Measurements from ENCODE around the gene NHLRC4. TPM values are rescaled to one million over a fixed set of nuclear protein-coding genes. Genes with fewer than 3 reads are reported as not detected.

Gene NHLRC4
- total RNA-seq, 1 donor from 2014 or later = 0.74 TPM

- TF ChIP-seq POLR2AphosphoS5 (IDR thresholded peaks at IDR 0.05; ENCODE audit: insufficient read depth in 1 of 2, low read depth in 1 of 2) (peak in 1 of 2 donors; percentile 56), CTCF (IDR thresholded peaks at IDR 0.05) (no peak), POLR2A (IDR thresholded peaks at IDR 0.05) (no peak)
- Histone ChIP-seq H3K9me3 (no peaks in the 10 kb centered on the region), H3K4me3 (peak overlapping the region; percentile 82 to 96), H3K27me3 (no peaks in the 10 kb centered on the region), H3K27ac (peak overlapping the region; percentile 98), H3K4me1 (peaks cover 65% of the 10 kb centered on the region), H3K36me3 (no peaks in the 10 kb centered on the region)
- no peak for DNase-seq (ENCODE audit: extremely low spot score in 2 of 2)
- intact Hi-C loops (cut with DNase I) = no loop called here
Measured at GRCh38 chr16:528111-529011, 38.4 kb upstream of the NHLRC4 start.

GRCh38 chr16:529012-529575, 37.7 kb upstream of the NHLRC4 start:
- DNase-seq (ENCODE audit: extremely low spot score in 2 of 2) = no peak
- H3K4me3 ChIP-seq = peak overlapping the region; percentile 82 to 96
- intact Hi-C loops (cut with DNase I) = no loop called here
- peaks cover 70% of the 10 kb centered on the region for H3K4me1 ChIP-seq
- H3K27ac ChIP-seq = peak overlapping the region; percentile 98
- H3K36me3 ChIP-seq = no peaks in the 10 kb centered on the region
- no peaks in the 10 kb centered on the region for H3K9me3 ChIP-seq
- H3K27me3 ChIP-seq = no peaks in the 10 kb centered on the region
- TF ChIP-seq CTCF (IDR thresholded peaks at IDR 0.05) = no peak
- no peak for TF ChIP-seq POLR2AphosphoS5 (IDR thresholded peaks at IDR 0.05; ENCODE audit: insufficient read depth in 1 of 2, low read depth in 1 of 2)
- no peak for TF ChIP-seq POLR2A (IDR thresholded peaks at IDR 0.05)

- Histone ChIP-seq H3K36me3 (no peaks in the 10 kb centered on the region), H3K27ac (no peak overlapping the region), H3K4me1 (peaks cover 70% of the 10 kb centered on the region), H3K27me3 (no peaks in the 10 kb centered on the region), H3K9me3 (no peaks in the 10 kb centered on the region), H3K4me3 (no peak overlapping the region)
- TF ChIP-seq POLR2A (IDR thresholded peaks at IDR 0.05) (no peak), CTCF (IDR thresholded peaks at IDR 0.05) (no peak), POLR2AphosphoS5 (IDR thresholded peaks at IDR 0.05; ENCODE audit: insufficient read depth in 1 of 2, low read depth in 1 of 2) (no peak)
- intact Hi-C loops (cut with DNase I) = no loop called here
- no peak for DNase-seq (ENCODE audit: extremely low spot score in 2 of 2)
Measured at GRCh38 chr16:530111-530817, 36.5 kb upstream of the NHLRC4 start.

GRCh38 chr16:531494-532125, 35.2 kb upstream of the NHLRC4 start:
- no peak overlapping the region for H3K4me3 ChIP-seq
- no peaks in the 10 kb centered on the region for H3K9me3 ChIP-seq
- H3K27ac ChIP-seq = no peak overlapping the region
- H3K4me1 ChIP-seq = peaks cover 59% of the 10 kb centered on the region
- no peaks in the 10 kb centered on the region for H3K36me3 ChIP-seq
- DNase-seq (ENCODE audit: extremely low spot score in 2 of 2) = no peak
- TF ChIP-seq CTCF (IDR thresholded peaks at IDR 0.05) (no peak), POLR2A (IDR thresholded peaks at IDR 0.05) (no peak)
- intact Hi-C loops (cut with DNase I) = no loop called here
- H3K27me3 ChIP-seq = no peaks in the 10 kb centered on the region

All from vagina (tissue), 2 donors.